Measurements from ENCODE around the gene PTPRN2.

PTPRN2 gene

GRCh38 chr7:158581440-158582088, 6.1 kb downstream of the PTPRN2 start:
- Mint-ChIP-seq H3K4me3 (no peak overlapping the region), H3K36me3 (ENCODE audit: insufficient read depth) (peaks cover 8% of the 10 kb centered on the region), H3K4me1 (ENCODE audit: low read depth in 2 of 2) (peaks cover 4% of the 10 kb centered on the region in 2 donors), H3K9me3 (peaks cover 0 to 2% of the 10 kb centered on the region in 2 donors), H3K27ac (no peak overlapping the region), H3K27me3 (peaks cover 42 to 66% of the 10 kb centered on the region in 2 donors)
- no peak for ATAC-seq (replicated peaks)
- no peak for DNase-seq

GRCh38 chr7:158579662-158580646, 7.7 kb downstream of the PTPRN2 start:
- H3K4me3 Mint-ChIP-seq, result no peak overlapping the region
- no peak for ATAC-seq (replicated peaks)
- H3K27me3 Mint-ChIP-seq, result peaks cover 30 to 52% of the 10 kb centered on the region in 2 donors

GRCh38 chr7:158576050-158576762, 11.4 kb downstream of the PTPRN2 start:
- Mint-ChIP-seq H3K4me1 (ENCODE audit: low read depth in 2 of 2) (no peaks in the 10 kb centered on the region), H3K36me3 (ENCODE audit: insufficient read depth) (peaks cover 2% of the 10 kb centered on the region), H3K27ac (no peak overlapping the region), H3K9me3 (peaks cover 0 to 2% of the 10 kb centered on the region in 2 donors), H3K4me3 (no peak overlapping the region), H3K27me3 (peaks cover 6 to 26% of the 10 kb centered on the region in 2 donors)
- ATAC-seq (replicated peaks) (no peak), DNase-seq (no peak)

More at GRCh38 chr7:158579662-158580646, 7.7 kb downstream of the PTPRN2 start:
- no peak for DNase-seq
- Mint-ChIP-seq H3K4me1 (ENCODE audit: low read depth in 2 of 2) (no peaks in the 10 kb centered on the region), H3K27ac (no peak overlapping the region), H3K9me3 (peaks cover 0 to 2% of the 10 kb centered on the region in 2 donors), H3K36me3 (ENCODE audit: insufficient read depth) (no peaks in the 10 kb centered on the region)

- no peak for ATAC-seq (replicated peaks)
- no peak for DNase-seq
- H3K36me3 Mint-ChIP-seq (ENCODE audit: insufficient read depth), result peaks cover 4% of the 10 kb centered on the region
- no peak overlapping the region for H3K27ac Mint-ChIP-seq
- H3K4me1 Mint-ChIP-seq (ENCODE audit: low read depth in 2 of 2), result no peaks in the 10 kb centered on the region
- H3K27me3 Mint-ChIP-seq, result peaks cover 11 to 21% of the 10 kb centered on the region in 2 donors
- H3K9me3 Mint-ChIP-seq, result peaks cover 0 to 2% of the 10 kb centered on the region in 2 donors
- H3K4me3 Mint-ChIP-seq, result no peak overlapping the region
Observed at GRCh38 chr7:158574308-158575036, 13.2 kb downstream of the PTPRN2 start.

- Mint-ChIP-seq H3K4me1 (ENCODE audit: low read depth in 2 of 2) (no peaks in the 10 kb centered on the region), H3K27me3 (peaks cover 11 to 29% of the 10 kb centered on the region in 2 donors), H3K27ac (no peak overlapping the region), H3K4me3 (no peak overlapping the region), H3K9me3 (no peaks in the 10 kb centered on the region), H3K36me3 (ENCODE audit: insufficient read depth) (peaks cover 4% of the 10 kb centered on the region)
- ATAC-seq (replicated peaks) (no peak), DNase-seq (no peak)
Observed at GRCh38 chr7:158573310-158573709, 14.3 kb downstream of the PTPRN2 start.

GRCh38 chr7:158572000-158572828, 15.4 kb downstream of the PTPRN2 start:
- no peak for ATAC-seq (replicated peaks)
- Mint-ChIP-seq H3K27ac (no peak overlapping the region), H3K4me1 (ENCODE audit: low read depth in 2 of 2) (no peaks in the 10 kb centered on the region), H3K4me3 (no peak overlapping the region), H3K9me3 (no peaks in the 10 kb centered on the region), H3K36me3 (ENCODE audit: insufficient read depth) (peaks cover 4% of the 10 kb centered on the region), H3K27me3 (peaks cover 20 to 36% of the 10 kb centered on the region in 2 donors)
- no peak for DNase-seq

GRCh38 chr7:158570449-158571170, 17.0 kb downstream of the PTPRN2 start:
- ATAC-seq (replicated peaks) (no peak), DNase-seq (no peak)
- H3K9me3 Mint-ChIP-seq, result no peaks in the 10 kb centered on the region
- no peaks in the 10 kb centered on the region for H3K4me1 Mint-ChIP-seq (ENCODE audit: low read depth in 2 of 2)
- H3K27me3 Mint-ChIP-seq, result peaks cover 23 to 44% of the 10 kb centered on the region in 2 donors
- no peak overlapping the region for H3K4me3 Mint-ChIP-seq
- H3K36me3 Mint-ChIP-seq (ENCODE audit: insufficient read depth), result peaks cover 4% of the 10 kb centered on the region
- no peak overlapping the region for H3K27ac Mint-ChIP-seq

GRCh38 chr7:158569858-158570323, 17.7 kb downstream of the PTPRN2 start:
- Mint-ChIP-seq H3K27ac (no peak overlapping the region), H3K4me3 (no peak overlapping the region), H3K9me3 (no peaks in the 10 kb centered on the region), H3K27me3 (peaks cover 23 to 52% of the 10 kb centered on the region in 2 donors), H3K4me1 (ENCODE audit: low read depth in 2 of 2) (no peaks in the 10 kb centered on the region), H3K36me3 (ENCODE audit: insufficient read depth) (peaks cover 4% of the 10 kb centered on the region)
- ATAC-seq (replicated peaks), result no peak
- DNase-seq, result no peak

- ATAC-seq (replicated peaks) (no peak), DNase-seq (no peak)
- no peaks in the 10 kb centered on the region for H3K9me3 Mint-ChIP-seq
- H3K36me3 Mint-ChIP-seq (ENCODE audit: insufficient read depth), result peaks cover 4% of the 10 kb centered on the region
- H3K4me1 Mint-ChIP-seq (ENCODE audit: low read depth in 2 of 2), result no peaks in the 10 kb centered on the region
- peaks cover 23 to 58% of the 10 kb centered on the region in 2 donors for H3K27me3 Mint-ChIP-seq
- no peak overlapping the region for H3K4me3 Mint-ChIP-seq
- H3K27ac Mint-ChIP-seq, result no peak overlapping the region
Observed at GRCh38 chr7:158568974-158569857, 18.4 kb downstream of the PTPRN2 start.

GRCh38 chr7:158567153-158567603, 20.4 kb downstream of the PTPRN2 start:
- no peak for ATAC-seq (replicated peaks)
- Mint-ChIP-seq H3K27me3 (peaks cover 26 to 77% of the 10 kb centered on the region in 2 donors), H3K36me3 (ENCODE audit: insufficient read depth) (peaks cover 4% of the 10 kb centered on the region), H3K27ac (no peak overlapping the region), H3K4me3 (no peak overlapping the region), H3K9me3 (no peaks in the 10 kb centered on the region), H3K4me1 (ENCODE audit: low read depth in 2 of 2) (no peaks in the 10 kb centered on the region)
- DNase-seq, result no peak

- H3K9me3 Mint-ChIP-seq, result no peaks in the 10 kb centered on the region
- H3K27me3 Mint-ChIP-seq, result peaks cover 34 to 78% of the 10 kb centered on the region in 2 donors
- DNase-seq (no peak), ATAC-seq (replicated peaks) (no peak)
- no peaks in the 10 kb centered on the region for H3K36me3 Mint-ChIP-seq (ENCODE audit: insufficient read depth)
- no peak overlapping the region for H3K27ac Mint-ChIP-seq
- H3K4me3 Mint-ChIP-seq, result no peak overlapping the region
- H3K4me1 Mint-ChIP-seq (ENCODE audit: low read depth in 2 of 2), result no peaks in the 10 kb centered on the region
Observed at GRCh38 chr7:158564663-158565035, 23.0 kb downstream of the PTPRN2 start.

Data from effector memory CD8-positive, alpha-beta T cell (primary cell).